Activated CD8-positive, alpha-beta T cell treated with anti-CD3 and anti-CD28 coated beads for 36 hours (primary cell): ENCODE measurements around the gene ACAP1. TPM values are rescaled to one million over a fixed set of nuclear protein-coding genes. Genes with fewer than 3 reads are reported as not detected.

Experiments used
- ATAC-seq: fragments of 200-7000 bp; cut with Tn5 transposase; one replicate; pipeline ENCODE4 v1.10.0; 2021; ENCODE audit warnings: mild to moderate bottlenecking, moderate library complexity
- CTCF ChIA-PET: fragments of 350-600 bp; sonication (Branson Sonifier 250); formaldehyde crosslinking; loops from one replicate; lab custom pipeline; 2021; ENCODE audit warnings: antibody characterized with exemption; lab: Charles Lee
- POLR2A ChIA-PET: fragments of 350-600 bp; sonication (Branson Sonifier 250); formaldehyde crosslinking; loops from one replicate; lab custom pipeline; 2021; ENCODE audit warnings: antibody characterized with exemption; lab: Charles Lee
- DNase-seq: peaks from one replicate; pipeline ENCODE4 v3.0.0-alpha.2; 2020
- H3K27ac Mint-ChIP-seq: one replicate; pipeline ENCODE4 v1.8.0; 2021; ENCODE audit warnings: mild to moderate bottlenecking, mixed read lengths
- H3K27me3 Mint-ChIP-seq: one replicate; pipeline ENCODE4 v1.8.0; 2021; ENCODE audit warnings: mixed read lengths
- H3K36me3 Mint-ChIP-seq: one replicate; pipeline ENCODE4 v1.8.0; 2021; ENCODE audit warnings: low read depth, mixed read lengths
- H3K4me1 Mint-ChIP-seq: one replicate; pipeline ENCODE4 v1.8.0; 2021; ENCODE audit warnings: low read depth, mixed read lengths
- H3K4me3 Mint-ChIP-seq: one replicate; pipeline ENCODE4 v1.8.0; 2021; ENCODE audit warnings: mild to moderate bottlenecking, moderate library complexity, mixed read lengths
- H3K9me3 Mint-ChIP-seq: one replicate; pipeline ENCODE4 v1.8.0; 2021; ENCODE audit warnings: mixed read lengths
- CTCF ChIP-seq: fragments of 200-600 bp; IDR thresholded peaks from one replicate; pipeline ENCODE4 v1.8.0; 2022; ENCODE audit warnings: antibody characterized with exemption, mild to moderate bottlenecking
- intact Hi-C: fragments of 100-400 bp; cut with micrococcal nuclease; formaldehyde crosslinking; loops from one replicate; pipeline ENCODE4 v1.10.0; 2022
- total RNA-seq, 2 experiments: library from RNA; stranded (reverse); gene quantifications; one replicate each; pipeline ENCODE4 v1.2.3, GENCODE V29; 2021

The ACAP1 gene
- total RNA-seq, 2 experiments from 2014 or later: 309 to 342 TPM

- ChIA-PET POLR2A (interaction anchor here (0.6 to 9.0 kb wide), 27 partner anchors 12 to 371 kb away, joined by 3 to 150 read pairs (median 5); partner anchors contain the start of genes ACAP1, CD68, GABARAP and NEURL4), CTCF (interaction anchor here (1.1 to 2.6 kb wide), 6 partner anchors 10 to 373 kb away, joined by 3 to 20 read pairs (median 6); partner anchors contain the start of genes ACAP1, NEURL4 and TP53)
- Mint-ChIP-seq H3K4me1 (peaks cover 45% of the 10 kb centered on the region), H3K27me3 (no peaks in the 10 kb centered on the region), H3K4me3 (peak within 1 kb of the TSS; percentile 88), H3K36me3 (peaks cover 47% of the 10 kb centered on the region), H3K27ac (peak within 1 kb of the TSS; percentile 89), H3K9me3 (no peaks in the 10 kb centered on the region)
- DNase-seq: peak; percentile 96
- intact Hi-C loops: no loop called here
- no peak for TF ChIP-seq CTCF
- peak; percentile 82 for ATAC-seq
These were observed 21.4 kb upstream of the ACAP1 start, which contains the start of gene GPS2 for GRCh38 chr17:7314719-7315569. TSS of gene GPS2 (minus strand) at chr17:7315360. CDS start at chr17:7315052, 308 bp downstream.

GRCh38 chr17:7315570-7316235, 20.6 kb upstream of the ACAP1 start:
- no peak for TF ChIP-seq CTCF
- no peak for DNase-seq
- ChIA-PET POLR2A (interaction anchor here (0.7 to 9.0 kb wide), 13 partner anchors 11 to 271 kb away, joined by 3 to 150 read pairs (median 4); partner anchors contain the start of genes ACAP1, CD68, NEURL4 and SLC2A4), CTCF (interaction anchor here (1.2 to 1.5 kb wide), 3 partner anchors 9 to 40 kb away, joined by 4 to 6 read pairs (median 5); no protein-coding TSS in a partner anchor)
- intact Hi-C loops: no loop called here
- no peak for ATAC-seq
- Mint-ChIP-seq H3K4me1 (peaks cover 37% of the 10 kb centered on the region), H3K27ac (peak overlapping the region; percentile 89), H3K27me3 (no peaks in the 10 kb centered on the region), H3K4me3 (peak overlapping the region; percentile 88), H3K9me3 (no peaks in the 10 kb centered on the region), H3K36me3 (peaks cover 40% of the 10 kb centered on the region)

GRCh38 chr17:7317161-7317803, 19.0 kb upstream of the ACAP1 start:
- TF ChIP-seq CTCF: no peak
- H3K9me3 Mint-ChIP-seq: no peaks in the 10 kb centered on the region
- POLR2A ChIA-PET: interaction anchor here (1.1 to 2.0 kb wide), 5 partner anchors 8 to 36 kb away, joined by 3 to 9 read pairs (median 5); partner anchors contain the start of genes NEURL4 and SLC2A4
- H3K27ac Mint-ChIP-seq: peak overlapping the region; percentile 55
- intact Hi-C loops: no loop called here
- H3K4me1 Mint-ChIP-seq: peaks cover 25% of the 10 kb centered on the region
- DNase-seq (no peak), ATAC-seq (no peak)
- CTCF ChIA-PET: interaction anchor here (1.0 kb wide), 1 partner anchor 10 kb away, joined by 4 read pairs; no protein-coding TSS in a partner anchor
- H3K36me3 Mint-ChIP-seq: peaks cover 39% of the 10 kb centered on the region
- no peaks in the 10 kb centered on the region for H3K27me3 Mint-ChIP-seq
- peak overlapping the region; percentile 12 for H3K4me3 Mint-ChIP-seq

DNA sequence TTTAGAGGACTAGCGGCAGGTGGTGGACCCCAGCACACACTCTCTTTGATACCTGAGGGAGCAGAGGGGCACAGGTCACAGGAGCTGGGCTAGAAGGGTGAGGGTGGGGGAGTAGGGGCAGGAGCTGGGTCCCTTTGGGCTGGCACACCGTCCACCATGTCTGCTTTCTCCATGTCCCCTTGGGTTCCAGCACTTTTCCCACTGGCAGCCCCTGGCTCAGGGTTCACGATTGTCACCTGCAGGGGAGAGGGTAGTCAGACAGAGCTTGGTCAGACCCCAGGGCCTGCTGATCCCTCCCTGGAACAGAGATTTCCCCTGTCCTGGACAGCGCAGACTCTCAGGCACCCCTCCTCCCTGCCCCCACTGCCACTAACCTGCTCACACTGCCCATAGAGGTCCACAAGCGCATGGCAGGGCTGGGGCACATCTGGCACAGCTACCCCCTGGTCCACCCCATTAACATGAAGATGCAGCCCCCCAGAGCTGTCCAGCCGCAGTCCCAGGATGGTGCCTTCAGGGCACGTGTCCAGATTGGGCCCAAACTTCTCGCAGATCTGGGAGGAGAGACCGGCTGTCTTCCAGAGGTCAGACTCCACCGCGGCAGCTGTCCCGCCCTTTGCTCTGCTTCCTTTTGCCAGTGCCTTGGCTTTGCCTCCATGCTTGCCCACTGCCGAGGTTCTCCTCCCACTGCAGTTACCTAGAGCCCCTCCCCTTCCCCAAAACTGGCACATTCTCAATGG, 18.0 kb upstream of the ACAP1 start:
- no peak overlapping the region for H3K27ac Mint-ChIP-seq
- ATAC-seq: no peak
- no peak overlapping the region for H3K4me3 Mint-ChIP-seq
- TF ChIP-seq CTCF: no peak
- intact Hi-C loops: no loop called here
- H3K4me1 Mint-ChIP-seq: peaks cover 15% of the 10 kb centered on the region
- DNase-seq: no peak
- H3K9me3 Mint-ChIP-seq: no peaks in the 10 kb centered on the region
- ChIA-PET CTCF (interaction anchor here (1.0 kb wide), 1 partner anchor 9 kb away, joined by 4 read pairs; no protein-coding TSS in a partner anchor), POLR2A (interaction anchor here (1.1 to 2.0 kb wide), 4 partner anchors 9 to 19 kb away, joined by 3 to 9 read pairs (median 6); partner anchors contain the start of gene NEURL4)
- no peaks in the 10 kb centered on the region for H3K27me3 Mint-ChIP-seq
- peaks cover 29% of the 10 kb centered on the region for H3K36me3 Mint-ChIP-seq
